HG03565 (cell line): ENCODE measurements around the gene WDR43.

ENCODE experiments used
- ATAC-seq: cut with Tn5 transposase; IDR thresholded peaks from one replicate; pipeline ENCODE4 v1.9.1; 2021; ENCODE audit warnings: mild to moderate bottlenecking, moderate library complexity; ENCODE audit not compliant: unreplicated experiment

WDR43 gene

GRCh38 chr2:28894470-28895188 lies at the start of gene WDR43:
WDR43 (plus strand) TSS chr2:28894667; CDS start chr2:28894699, 32 bp downstream.
- peak; percentile 81 for ATAC-seq

- no peak for ATAC-seq
Observed at GRCh38 chr2:28855193-28855592, 39.3 kb upstream of the WDR43 start.

GRCh38 chr2:28855977-28856376 lies 38.5 kb upstream of the WDR43 start:
- no peak for ATAC-seq

GRCh38 chr2:28868611-28869010 lies 25.9 kb upstream of the WDR43 start:
- ATAC-seq: no peak

GRCh38 chr2:28869494-28870145 lies 24.8 kb upstream of the WDR43 start:
- ATAC-seq: no peak

GRCh38 chr2:28870146-28870891 lies 24.1 kb upstream of the WDR43 start, which contains the start of gene TRMT61B:
TRMT61B (minus strand) TSS chr2:28870309; CDS start chr2:28870277, 32 bp downstream.
- ATAC-seq: peak; percentile 88

GRCh38 chr2:28871620-28872019 lies 22.8 kb upstream of the WDR43 start:
- no peak for ATAC-seq

- ATAC-seq: no peak
Observed at GRCh38 chr2:28880193-28880592, 14.3 kb upstream of the WDR43 start.

GRCh38 chr2:28893488-28893887 lies 979 bp upstream of the WDR43 start:
- no peak for ATAC-seq

GRCh38 chr2:28895189-28895893 lies 874 bp downstream of the WDR43 start:
- peak; percentile 8 for ATAC-seq

GRCh38 chr2:28896906-28897305 lies 2.4 kb downstream of the WDR43 start:
- ATAC-seq: no peak

GRCh38 chr2:28898048-28898447 lies 3.6 kb downstream of the WDR43 start:
- no peak for ATAC-seq

- no peak for ATAC-seq
Observed at GRCh38 chr2:28901202-28901601, 6.7 kb downstream of the WDR43 start.

GRCh38 chr2:28901841-28902240 lies 7.4 kb downstream of the WDR43 start:
- no peak for ATAC-seq

GRCh38 chr2:28902584-28902983 lies 8.1 kb downstream of the WDR43 start:
- no peak for ATAC-seq

- no peak for ATAC-seq
Observed at GRCh38 chr2:28904295-28904694, 9.8 kb downstream of the WDR43 start.

- no peak for ATAC-seq
Observed at GRCh38 chr2:28904802-28905457, 10.5 kb downstream of the WDR43 start.

GRCh38 chr2:28905533-28905932 lies 11.1 kb downstream of the WDR43 start:
- no peak for ATAC-seq

- no peak for ATAC-seq
Observed at GRCh38 chr2:28906376-28906775, 11.9 kb downstream of the WDR43 start.

- ATAC-seq: no peak
Observed at GRCh38 chr2:28906821-28907220, 12.4 kb downstream of the WDR43 start.

GRCh38 chr2:28908172-28908571 lies 13.7 kb downstream of the WDR43 start:
- no peak for ATAC-seq
